HCT116 (cell line): Measurements from ENCODE around the gene WBP1. TPM values are rescaled to one million over a fixed set of nuclear protein-coding genes. Genes with fewer than 3 reads are reported as not detected.
A peak's percentile ranks its signal among the peaks of the same experiment; 100 is the strongest.

Experiments used
- ATAC-seq: fragments of 200-7000 bp; cut with Tn5 transposase; 2 replicates; pipeline ENCODE4 v1.9.1; 2020; ENCODE audit warnings: mild to moderate bottlenecking, moderate library complexity
- Bru-seq: library from RNA; stranded (reverse); fragments of 400-500 nt; gene quantifications from one replicate; lab custom pipeline; 2021; lab: Mats Ljungman, UMichigan
- BruChase-seq, 2 experiments: library from RNA; stranded (reverse); fragments of 400-500 nt; gene quantifications; one replicate each; lab custom pipeline; 2021; lab: Mats Ljungman, UMichigan
- BruUV-seq: library from RNA; stranded (reverse); fragments of 400-500 nt; replicated peaks from 2 replicates; lab custom pipeline; 2021; lab: Mats Ljungman, UMichigan
- CTCF ChIA-PET: fragments of 300-600 bp; sonication (Branson Sonifier 250); formaldehyde crosslinking; loops from one replicate; lab custom pipeline; 2021; ENCODE audit warnings: antibody characterized with exemption; lab: Charles Lee
- POLR2A ChIA-PET: fragments of 300-600, 350-600 bp; sonication (Branson Sonifier 250); formaldehyde crosslinking; loops from one replicate; lab custom pipeline; 2021; ENCODE audit warnings: antibody characterized with exemption; lab: Charles Lee
- RAD21 ChIA-PET, 2 experiments: fragments of 300-600 bp; sonication (Branson Sonifier 250); formaldehyde crosslinking; loops; one replicate each; lab custom pipeline; 2023; ENCODE audit warnings: low total read pairs in 2 of 2; ENCODE audit not compliant: uncharacterized antibody in 2 of 2, unreplicated experiment in 2 of 2, low non-redundant PET in 1 of 2; lab: Charles Lee
- DNase-seq: peaks from one replicate; pipeline ENCODE4 v3.0.0-alpha.2; 2010; ENCODE audit warnings: low read depth, low spot score
- H2AFZ ChIP-seq: fragments of 200-600 bp; shearing (Covaris generic), sonication (generic); 2 replicates; pipeline ENCODE4 v1.6.1; 2017; ENCODE audit warnings: low read depth, mixed run types, mixed read lengths, antibody characterized with exemption, low read length; ENCODE audit not compliant: poor library complexity, severe bottlenecking
- H3K27ac ChIP-seq: 2 replicates; pipeline ENCODE4 v1.5.1; 2012; ENCODE audit warnings: low read depth, low read length
- H3K27me3 ChIP-seq: fragments of 200-600 bp; sonication (generic); 2 replicates; pipeline ENCODE4 v1.6.1; 2016; ENCODE audit warnings: mixed run types, low read length, mixed read lengths; ENCODE audit not compliant: insufficient read depth
- H3K36me3 ChIP-seq, 2 experiments: fragments of 200-500 bp in 1 of 2; fragments of 200-600 bp in 1 of 2; sonication (Bioruptor generic) in 1 of 2; sonication (generic) in 1 of 2; 2 replicates each; pipeline versions ENCODE4 v1.5.1 to v1.6.1; 2014 to 2016; ENCODE audit warnings: low read length in 2 of 2, inconsistent platforms in 1 of 2, mixed read lengths in 1 of 2, mixed run types in 1 of 2; ENCODE audit not compliant: insufficient read depth in 2 of 2, control insufficient read depth in 1 of 2
- H3K4me1 ChIP-seq, 2 experiments: fragments of 200-600 bp in 1 of 2; sonication (generic) in 1 of 2; 2 replicates each; pipeline versions ENCODE4 v1.5.1 to v1.6.1; 2012 to 2017; ENCODE audit warnings: low read length in 2 of 2, inconsistent platforms in 1 of 2, mild to moderate bottlenecking in 1 of 2, mixed read lengths in 1 of 2, mixed run types in 1 of 2, moderate library complexity in 1 of 2; ENCODE audit not compliant: insufficient read depth in 2 of 2, control insufficient read depth in 1 of 2
- H3K4me2 ChIP-seq: fragments of 200-600 bp; sonication (generic); 2 replicates; pipeline ENCODE4 v1.6.1; 2017; ENCODE audit warnings: mixed run types, low read length, mixed read lengths
- H3K4me3 ChIP-seq, 2 experiments: fragments of 200-600 bp in 1 of 2; sonication (generic) in 1 of 2; replicated peaks in 1 of 2; 2 replicates each; pipeline ENCODE4 v1.5.1; 2011 to 2016; ENCODE audit warnings: low read length in 2 of 2, control low read depth in 1 of 2, low read depth in 1 of 2, mild to moderate bottlenecking in 1 of 2, mixed read lengths in 1 of 2, mixed run types in 1 of 2
- H3K79me2 ChIP-seq: fragments of 200-600 bp; sonication (generic); 2 replicates; pipeline ENCODE4 v1.6.1; 2017; ENCODE audit warnings: mild to moderate bottlenecking, mixed run types, low read length, moderate library complexity, mixed read lengths; ENCODE audit not compliant: insufficient read depth
- H3K9ac ChIP-seq: fragments of 200-600 bp; sonication (generic); 2 replicates; pipeline ENCODE4 v1.6.1; 2016; ENCODE audit warnings: low read length, mixed read lengths
- H3K9me2 ChIP-seq: fragments of 200-600 bp; sonication (generic), shearing (Covaris generic); 2 replicates; pipeline ENCODE4 v1.6.1; 2017; ENCODE audit warnings: mixed run types, mild to moderate bottlenecking, moderate library complexity; ENCODE audit not compliant: insufficient read depth
- H3K9me3 ChIP-seq, 2 experiments: fragments of 200-500 bp in 1 of 2; fragments of 200-600 bp in 1 of 2; sonication (Bioruptor generic) in 1 of 2; sonication (generic) in 1 of 2; 2 replicates each; pipeline ENCODE4 v1.6.1; 2014 to 2017; ENCODE audit warnings: low read length in 2 of 2, mixed read lengths in 2 of 2, inconsistent platforms in 1 of 2, low read depth in 1 of 2, mild to moderate bottlenecking in 1 of 2, mixed run types in 1 of 2, moderate library complexity in 1 of 2; ENCODE audit not compliant: control insufficient read depth in 1 of 2, insufficient read depth in 1 of 2
- H4K20me1 ChIP-seq: fragments of 200-600 bp; sonication (generic), shearing (Covaris generic); 2 replicates; pipeline ENCODE4 v1.6.1; 2017; ENCODE audit warnings: mixed run types, mild to moderate bottlenecking, moderate library complexity; ENCODE audit not compliant: insufficient read depth
- EZH2phosphoT487 ChIP-seq: fragments of 200-600 bp; IDR thresholded peaks from 2 replicates; pipeline ENCODE4 v1.6.1; 2018; ENCODE audit warnings: antibody characterized with exemption, borderline replicate concordance
- POLR2A ChIP-seq: IDR thresholded peaks from 2 replicates; pipeline ENCODE4 v1.7.0; 2011; ENCODE audit warnings: borderline replicate concordance; ENCODE audit not compliant: insufficient read depth, insufficient read length; ENCODE audit errors: extremely low read depth
- POLR2AphosphoS5 ChIP-seq: IDR thresholded peaks from 2 replicates; pipeline ENCODE4 v1.6.1; 2011; ENCODE audit warnings: mild to moderate bottlenecking, low read depth, low read length, moderate library complexity
- TCF7L2 ChIP-seq: IDR thresholded peaks from 2 replicates; pipeline ENCODE4 v1.7.0; 2011; ENCODE audit warnings: borderline replicate concordance, inconsistent platforms; ENCODE audit not compliant: insufficient read depth, insufficient read length; ENCODE audit errors: extremely low read depth
- YY1 ChIP-seq: IDR thresholded peaks from 2 replicates; pipeline ENCODE4 v1.6.1; 2011; ENCODE audit warnings: low read length, low read depth, moderate library complexity, mild to moderate bottlenecking; ENCODE audit not compliant: insufficient replicate concordance; ENCODE audit errors: extremely low read depth
- intact Hi-C: fragments of 100-400 bp; cut with micrococcal nuclease; formaldehyde crosslinking; loops from 2 replicates; pipeline ENCODE4 v1.10.0; 2022
- long read RNA-seq: library from polyadenylated mRNA; unstranded; transcript quantifications from one replicate; pipeline ENCODE4 v2.0.0, GENCODE V29; 2021; ENCODE audit not compliant: unreplicated experiment
- polyA plus RNA-seq: library from polyadenylated mRNA; unstranded; fragments of >200 nt; gene quantifications from 2 replicates; pipeline ENCODE4 v1.2.1, GENCODE V29; 2012; ENCODE audit warnings: missing spikeins
- total RNA-seq: library from RNA; stranded (reverse); gene quantifications from one replicate; pipeline ENCODE4 v1.2.1, GENCODE V29; 2021; ENCODE audit not compliant: unreplicated experiment
- TF ChIP-seq, protein P1 (sequence below), 3 experiments: fragments of 200-600 bp in 1 of 3; sonication (generic) in 1 of 3; IDR thresholded peaks in 2 of 3; conservative IDR thresholded peaks in 1 of 3; 2 replicates each; pipeline ENCODE4 v1.5.1; 2012 to 2017; ENCODE audit warnings: low read depth in 2 of 3, low read length in 2 of 3, antibody characterized with exemption in 1 of 3, borderline replicate concordance in 1 of 3, control low read depth in 1 of 3, mild to moderate bottlenecking in 1 of 3, mixed read lengths in 1 of 3, mixed run types in 1 of 3, moderate library complexity in 1 of 3; ENCODE audit not compliant: insufficient read depth in 1 of 3
- TF ChIP-seq, protein P2 (sequence below): IDR thresholded peaks from 2 replicates; pipeline ENCODE4 v1.6.1; 2012

The WBP1 gene
- 64.7 TPM for total RNA-seq
- 83.4 and 85.0 TPM in 2 replicates for polyA plus RNA-seq
- Bru-seq, nascent RNA = percentile 92 among the genes with signal in this experiment
- BruChase-seq, experiment 1, labeled RNA remaining after a 6-hour chase = percentile 95 among the genes with signal in this experiment
- percentile 92 among the genes with signal in this experiment for BruChase-seq, experiment 2, labeled RNA remaining after a 2-hour chase
- long read RNA-seq, transcript WBP1-201 (4 exons, 1,294 nt) = major isoform, 13 of 29 reads
- long read RNA-seq, partial matches to known transcripts = 3 of 29 reads
- long read RNA-seq, other reads (novel, unspliced or antisense) = 9 of 29 reads

DNA sequence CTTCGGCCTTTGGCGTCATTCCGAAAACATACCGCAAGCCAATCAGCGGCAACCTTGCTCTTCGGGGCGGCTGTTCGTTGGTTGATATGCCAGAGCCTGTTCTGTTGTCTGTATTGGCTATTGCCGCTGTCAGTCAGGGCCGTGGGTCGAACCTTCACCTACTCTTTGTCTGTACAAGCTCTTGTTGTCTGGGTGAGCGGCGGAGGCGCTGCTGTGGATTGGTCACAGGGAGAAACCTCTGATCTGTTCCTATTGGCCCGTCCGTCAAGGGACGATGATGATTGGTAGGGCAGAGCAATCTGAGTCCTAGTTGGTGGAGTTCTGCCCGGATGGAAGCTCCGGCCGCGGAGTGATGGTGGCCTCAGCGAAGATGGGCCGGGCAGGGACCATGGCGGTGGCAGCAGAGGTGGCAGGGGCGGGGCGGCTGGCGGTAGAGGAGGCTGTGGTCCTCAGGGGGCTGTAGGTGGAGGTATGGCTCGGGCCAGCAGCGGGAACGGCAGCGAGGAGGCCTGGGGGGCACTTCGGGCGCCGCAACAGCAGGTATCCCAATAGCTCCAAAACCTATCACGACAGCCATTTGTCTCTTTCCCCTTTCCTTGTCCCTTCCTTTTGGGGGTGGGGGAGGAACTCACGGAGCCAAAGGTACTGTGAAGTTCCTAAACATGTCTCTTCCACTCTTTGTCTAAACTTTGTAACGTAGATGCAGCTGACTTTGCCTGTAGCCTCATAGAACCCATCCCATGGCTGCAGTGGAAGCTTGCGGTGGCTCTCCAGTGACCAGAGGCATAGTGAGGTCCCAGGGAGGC, at the start of gene WBP1:
Gene WBP1 (plus strand): TSS at position 307 of the 806 bp plus-strand sequence. CDS start 165 bp downstream, at position 472.
- H3K27me3 ChIP-seq = no peaks in the 10 kb centered on the region
- RAD21 ChIA-PET = interaction anchor here (0.5 to 0.7 kb wide), 2 partner anchors 13 to 15 kb away, joined by 3 read pairs; no protein-coding TSS in a partner anchor
- BruUV-seq = TSS peak; percentile 49
- CTCF ChIA-PET = interaction anchor here (0.7 to 1.2 kb wide), 4 partner anchors 13 to 631 kb away, joined by 3 to 6 read pairs (median 3); partner anchors contain the start of genes AUP1 and HTRA2
- peaks cover 15% of the 10 kb centered on the region; the same call in 1 of the 2 replicates for H3K79me2 ChIP-seq
- ATAC-seq (peak; percentile 87), DNase-seq (peak; percentile 100)
- peak within 1 kb of the TSS; percentile 82 for H3K9ac ChIP-seq
- H2AFZ ChIP-seq = no peak within 1 kb of the TSS
- H3K9me3 ChIP-seq = no peaks in the 10 kb centered on the region
- peaks cover 12 to 42% of the 10 kb centered on the region in 2 experiments for H3K4me1 ChIP-seq
- intact Hi-C loops = loop anchor here (1.0 to 10.0 kb wide), 2 partner anchors 25 to 1224 kb away; partner anchors contain the start of genes CCT7, PRADC1 and TTC31
- H4K20me1 ChIP-seq = no peaks in the 10 kb centered on the region
- TF ChIP-seq POLR2A (peak; percentile 6), YY1 (peak; percentile 57), POLR2AphosphoS5 (peak; percentile 21), EZH2phosphoT487 (no peak), TCF7L2 (peak; percentile 36)
- TF ChIP-seq, protein P1, sequence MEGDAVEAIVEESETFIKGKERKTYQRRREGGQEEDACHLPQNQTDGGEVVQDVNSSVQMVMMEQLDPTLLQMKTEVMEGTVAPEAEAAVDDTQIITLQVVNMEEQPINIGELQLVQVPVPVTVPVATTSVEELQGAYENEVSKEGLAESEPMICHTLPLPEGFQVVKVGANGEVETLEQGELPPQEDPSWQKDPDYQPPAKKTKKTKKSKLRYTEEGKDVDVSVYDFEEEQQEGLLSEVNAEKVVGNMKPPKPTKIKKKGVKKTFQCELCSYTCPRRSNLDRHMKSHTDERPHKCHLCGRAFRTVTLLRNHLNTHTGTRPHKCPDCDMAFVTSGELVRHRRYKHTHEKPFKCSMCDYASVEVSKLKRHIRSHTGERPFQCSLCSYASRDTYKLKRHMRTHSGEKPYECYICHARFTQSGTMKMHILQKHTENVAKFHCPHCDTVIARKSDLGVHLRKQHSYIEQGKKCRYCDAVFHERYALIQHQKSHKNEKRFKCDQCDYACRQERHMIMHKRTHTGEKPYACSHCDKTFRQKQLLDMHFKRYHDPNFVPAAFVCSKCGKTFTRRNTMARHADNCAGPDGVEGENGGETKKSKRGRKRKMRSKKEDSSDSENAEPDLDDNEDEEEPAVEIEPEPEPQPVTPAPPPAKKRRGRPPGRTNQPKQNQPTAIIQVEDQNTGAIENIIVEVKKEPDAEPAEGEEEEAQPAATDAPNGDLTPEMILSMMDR (IDR thresholded peaks at IDR 0.05 in 2 of 3, conservative IDR thresholded peaks at IDR 0.05 in 1 of 3; ENCODE audit: borderline replicate concordance in 1 of 3, insufficient read depth in 1 of 3, low read depth in 2 of 3, low read length in 2 of 3) = no peak
- TF ChIP-seq, protein P2, sequence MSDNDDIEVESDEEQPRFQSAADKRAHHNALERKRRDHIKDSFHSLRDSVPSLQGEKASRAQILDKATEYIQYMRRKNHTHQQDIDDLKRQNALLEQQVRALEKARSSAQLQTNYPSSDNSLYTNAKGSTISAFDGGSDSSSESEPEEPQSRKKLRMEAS = no peak
- H3K4me3 ChIP-seq = peak within 1 kb of the TSS; percentile 70 to 98
- POLR2A ChIA-PET = interaction anchor here (0.7 to 2.0 kb wide), 8 partner anchors 10 to 49 kb away, joined by 3 to 21 read pairs (median 6); partner anchors contain the start of genes MRPL53, PCGF1 and TTC31
- H3K36me3 ChIP-seq = peaks cover 6 to 19% of the 10 kb centered on the region in 2 experiments; a peak in 2 of 4 replicates
- peak within 1 kb of the TSS; percentile 89 for H3K27ac ChIP-seq
- no peaks in the 10 kb centered on the region for H3K9me2 ChIP-seq
- peak within 1 kb of the TSS; percentile 98 for H3K4me2 ChIP-seq
